Trophoblast cell (in vitro differentiated cells and primary cell): ENCODE results near the gene PARVA.

ENCODE experiments used
- DNase-seq, 2 donors: peaks; one replicate each; pipeline ENCODE4 v3.0.0-alpha.2; 2016
- H2AFZ ChIP-seq: 2 replicates; pipeline ENCODE4 v1.6.1; 2013; ENCODE audit warnings: low read length, moderate library complexity, mild to moderate bottlenecking; ENCODE audit not compliant: insufficient read depth, poor library complexity
- H2AK5ac ChIP-seq: 2 replicates; pipeline ENCODE4 v1.6.1; 2013; ENCODE audit warnings: mild to moderate bottlenecking, low read length
- H2BK120ac ChIP-seq: 2 replicates; pipeline ENCODE4 v1.6.1; 2013; ENCODE audit warnings: low read length, mild to moderate bottlenecking, moderate library complexity; ENCODE audit not compliant: insufficient read depth, poor library complexity
- H2BK12ac ChIP-seq: 2 replicates; pipeline ENCODE4 v1.6.1; 2013; ENCODE audit warnings: mild to moderate bottlenecking, low read length, moderate library complexity
- H2BK5ac ChIP-seq: 2 replicates; pipeline ENCODE4 v1.6.1; 2013; ENCODE audit warnings: low read length, low read depth, moderate library complexity, mild to moderate bottlenecking; ENCODE audit not compliant: poor library complexity
- H3K14ac ChIP-seq: 2 replicates; pipeline ENCODE4 v1.6.1; 2013; ENCODE audit warnings: mild to moderate bottlenecking, low read length
- H3K18ac ChIP-seq: 2 replicates; pipeline ENCODE4 v1.6.1; 2013; ENCODE audit warnings: mild to moderate bottlenecking, low read length
- H3K23ac ChIP-seq: 2 replicates; pipeline ENCODE4 v1.6.1; 2013; ENCODE audit warnings: low read length
- H3K27ac ChIP-seq: 2 replicates; pipeline ENCODE4 v1.5.1; 2013; ENCODE audit warnings: low read depth, mild to moderate bottlenecking, inconsistent platforms, low read length, moderate library complexity
- H3K27me3 ChIP-seq: 2 replicates; pipeline ENCODE4 v1.6.1; 2013; ENCODE audit warnings: inconsistent platforms, mild to moderate bottlenecking, low read length, moderate library complexity; ENCODE audit not compliant: insufficient read depth
- H3K36me3 ChIP-seq, 2 experiments: 1 replicate in 1 of 2; 2 replicates in 1 of 2; pipeline ENCODE4 v1.6.1; 2013; ENCODE audit warnings: low read length in 2 of 2, mild to moderate bottlenecking in 2 of 2, moderate library complexity in 1 of 2; ENCODE audit not compliant: insufficient read depth in 2 of 2, control insufficient read depth in 1 of 2
- H3K4ac ChIP-seq: 2 replicates; pipeline ENCODE4 v1.6.1; 2013; ENCODE audit warnings: low read depth, mild to moderate bottlenecking, low read length, moderate library complexity
- H3K4me1 ChIP-seq, 2 experiments: 1 replicate in 1 of 2; 2 replicates in 1 of 2; pipeline ENCODE4 v1.6.1; 2013; ENCODE audit warnings: low read length in 2 of 2, mild to moderate bottlenecking in 2 of 2, moderate library complexity in 1 of 2; ENCODE audit not compliant: insufficient read depth in 2 of 2, control insufficient read depth in 1 of 2
- H3K4me2 ChIP-seq: 2 replicates; pipeline ENCODE4 v1.6.1; 2013; ENCODE audit warnings: inconsistent platforms, mild to moderate bottlenecking, low read length, moderate library complexity
- H3K4me3 ChIP-seq: 2 replicates; pipeline ENCODE4 v1.5.1; 2013; ENCODE audit warnings: mild to moderate bottlenecking, low read depth, low read length, inconsistent platforms
- H3K79me1 ChIP-seq: one replicate; pipeline ENCODE4 v1.6.1; 2013; ENCODE audit warnings: low read length
- H3K79me2 ChIP-seq: 2 replicates; pipeline ENCODE4 v1.6.1; 2013; ENCODE audit warnings: low read length, mild to moderate bottlenecking; ENCODE audit not compliant: control insufficient read depth, insufficient read depth, poor library complexity
- H3K9ac ChIP-seq: 2 replicates; pipeline ENCODE4 v1.6.1; 2013; ENCODE audit warnings: mild to moderate bottlenecking, low read length
- H3K9me3 ChIP-seq: 2 replicates; pipeline ENCODE4 v1.6.1; 2013; ENCODE audit warnings: low read depth, mild to moderate bottlenecking, control low read depth, inconsistent platforms, low read length; ENCODE audit not compliant: insufficient read depth
- H4K12ac ChIP-seq: 2 replicates; pipeline ENCODE4 v1.6.1; 2013; ENCODE audit warnings: low read depth, mild to moderate bottlenecking, low read length, moderate library complexity
- H4K8ac ChIP-seq: 2 replicates; pipeline ENCODE4 v1.6.1; 2013; ENCODE audit warnings: low read depth, mild to moderate bottlenecking, low read length, moderate library complexity
- H4K91ac ChIP-seq: one replicate; pipeline ENCODE4 v1.6.1; 2013; ENCODE audit warnings: low read depth, mild to moderate bottlenecking, low read length, moderate library complexity
- WGBS: extraction: QIAGEN DNeasy Blood & Tissue Kit; methylation state at CpG from one replicate; pipeline ENCODE4 v1.1.7; 2013; ENCODE audit warnings: missing lambda C conversion rate; ENCODE audit not compliant: insufficient read length, insufficient coverage; ENCODE audit errors: extremely low coverage; 5-methylcytosine and 5-hydroxymethylcytosine counted together

Gene PARVA

GRCh38 chr11:12542186-12542935 is 165.0 kb downstream of the PARVA start:
- H2BK5ac ChIP-seq: peak overlapping the region; percentile 62
- peak overlapping the region; percentile 59 for H2AK5ac ChIP-seq
- peak overlapping the region; percentile 92 for H2BK12ac ChIP-seq
- H4K91ac ChIP-seq: peak overlapping the region; percentile 72
- no peaks in the 10 kb centered on the region for H3K36me3 ChIP-seq
- H3K79me2 ChIP-seq: peaks cover 8% of the 10 kb centered on the region
- H3K27ac ChIP-seq: peak overlapping the region; percentile 13
- no CpG with 5 or more reads among the region's 10 CpGs for WGBS
- H3K4me2 ChIP-seq: no peak overlapping the region
- DNase-seq: peak; percentile 35 to 56
- H3K23ac ChIP-seq: no peak overlapping the region
- H3K4ac ChIP-seq: peak overlapping the region; percentile 43
- peak overlapping the region; percentile 86 for H2BK120ac ChIP-seq
- H2AFZ ChIP-seq: no peak overlapping the region
- H3K18ac ChIP-seq: peak overlapping the region; percentile 80
- H4K12ac ChIP-seq: no peak overlapping the region
- peaks cover 38 to 48% of the 10 kb centered on the region in 2 experiments for H3K4me1 ChIP-seq
- no peak overlapping the region for H3K4me3 ChIP-seq
- no peaks in the 10 kb centered on the region for H3K9me3 ChIP-seq
- H3K27me3 ChIP-seq: no peaks in the 10 kb centered on the region
- peak overlapping the region; percentile 62 for H3K14ac ChIP-seq
- no peak overlapping the region for H3K9ac ChIP-seq
- H3K79me1 ChIP-seq: peaks cover 58% of the 10 kb centered on the region
- peak overlapping the region; percentile 85 for H4K8ac ChIP-seq

- Histone ChIP-seq H3K36me3 (no peaks in the 10 kb centered on the region), H3K4ac (peak overlapping the region; percentile 31), H3K9ac (no peak overlapping the region), H3K4me2 (no peak overlapping the region), H2BK5ac (peak overlapping the region; percentile 80), H3K9me3 (no peaks in the 10 kb centered on the region), H4K91ac (peak overlapping the region; percentile 69), H3K27me3 (no peaks in the 10 kb centered on the region), H3K79me2 (peaks cover 9% of the 10 kb centered on the region), H3K23ac (no peak overlapping the region), H2AK5ac (peak overlapping the region; percentile 55), H4K8ac (peak overlapping the region; percentile 27), H2AFZ (peak overlapping the region; percentile 1), H3K4me3 (no peak overlapping the region), H2BK120ac (peak overlapping the region; percentile 77), H3K27ac (peak overlapping the region; percentile 51), H3K79me1 (peaks cover 64% of the 10 kb centered on the region), H3K14ac (peak overlapping the region; percentile 68), H3K4me1 (peaks cover 44 to 58% of the 10 kb centered on the region in 2 experiments), H4K12ac (no peak overlapping the region), H3K18ac (peak overlapping the region; percentile 65), H2BK12ac (peak overlapping the region; percentile 89)
- WGBS: no CpG with 5 or more reads among the region's 9 CpGs
- DNase-seq: peak; percentile 91 to 95
Measured at GRCh38 chr11:12543596-12544415, 166.4 kb downstream of the PARVA start.

GRCh38 chr11:12544986-12545775 is 167.8 kb downstream of the PARVA start:
- Histone ChIP-seq H2AK5ac (peak overlapping the region; percentile 17), H2BK12ac (peak overlapping the region; percentile 9), H4K8ac (no peak overlapping the region), H4K12ac (no peak overlapping the region), H3K9ac (no peak overlapping the region), H3K4me1 (peaks cover 36 to 60% of the 10 kb centered on the region in 2 experiments), H3K4me3 (no peak overlapping the region), H3K79me1 (peaks cover 58% of the 10 kb centered on the region), H3K79me2 (peaks cover 9% of the 10 kb centered on the region), H2AFZ (no peak overlapping the region), H3K9me3 (no peaks in the 10 kb centered on the region), H3K4me2 (no peak overlapping the region), H2BK5ac (peak overlapping the region; percentile 0), H3K36me3 (no peaks in the 10 kb centered on the region), H3K14ac (no peak overlapping the region), H2BK120ac (peak overlapping the region; percentile 18), H3K4ac (no peak overlapping the region), H3K27ac (peak overlapping the region; percentile 10), H3K23ac (no peak overlapping the region), H3K18ac (peak overlapping the region; percentile 1), H4K91ac (peak overlapping the region; percentile 45), H3K27me3 (no peaks in the 10 kb centered on the region)
- no CpG with 5 or more reads among the region's 13 CpGs for WGBS
- peak; percentile 98 to 99 for DNase-seq

- H4K8ac ChIP-seq: no peak overlapping the region
- peaks cover 9% of the 10 kb centered on the region for H3K79me2 ChIP-seq
- peak overlapping the region; percentile 51 for H2BK12ac ChIP-seq
- H3K27me3 ChIP-seq: no peaks in the 10 kb centered on the region
- H2AK5ac ChIP-seq: peak overlapping the region; percentile 30
- no peak overlapping the region for H3K4me3 ChIP-seq
- no CpG with 5 or more reads among the region's 8 CpGs for WGBS
- H3K23ac ChIP-seq: no peak overlapping the region
- no peak overlapping the region for H3K18ac ChIP-seq
- no peaks in the 10 kb centered on the region for H3K9me3 ChIP-seq
- no peak overlapping the region for H3K4me2 ChIP-seq
- no peak overlapping the region for H4K12ac ChIP-seq
- peak overlapping the region; percentile 15 for H3K4ac ChIP-seq
- no peak overlapping the region for H2BK5ac ChIP-seq
- H2AFZ ChIP-seq: no peak overlapping the region
- H3K4me1 ChIP-seq: peaks cover 29 to 52% of the 10 kb centered on the region in 2 experiments
- peak overlapping the region; percentile 41 for H2BK120ac ChIP-seq
- H3K36me3 ChIP-seq: no peaks in the 10 kb centered on the region
- no peak overlapping the region for H3K9ac ChIP-seq
- no peak for DNase-seq
- H3K14ac ChIP-seq: peak overlapping the region; percentile 20
- peaks cover 55% of the 10 kb centered on the region for H3K79me1 ChIP-seq
- H4K91ac ChIP-seq: peak overlapping the region; percentile 95
- no peak overlapping the region for H3K27ac ChIP-seq
Measured at GRCh38 chr11:12546122-12546521, 168.8 kb downstream of the PARVA start.
